ENCODE measurements around the gene KASH5.
"Not testable (repeated sequence)": the region's sequence is repeated elsewhere in the genome, so short reads cannot be mapped to it uniquely, and the experiment has no call there.

KASH5 gene

GRCh38 chr19:49435670-49436069 lies 47.6 kb downstream of the KASH5 start:
- in situ Hi-C loops (cut with MboI; ENCODE audit: low sequenced_read_pairs) = no loop called here

- in situ Hi-C loops (cut with MboI; ENCODE audit: low sequenced_read_pairs) = no loop called here
Measured at GRCh38 chr19:49436381-49437017, 48.5 kb downstream of the KASH5 start.

GRCh38 chr19:49437231-49437630 lies 49.2 kb downstream of the KASH5 start:
- in situ Hi-C loops (cut with MboI; ENCODE audit: low sequenced_read_pairs) = no loop called here

- in situ Hi-C loops (cut with MboI; ENCODE audit: low sequenced_read_pairs) = no loop called here
Measured at GRCh38 chr19:49438261-49438660, 50.2 kb downstream of the KASH5 start.

- in situ Hi-C loops (cut with MboI; ENCODE audit: low sequenced_read_pairs) = no loop called here
Measured at GRCh38 chr19:49439836-49440235, 51.8 kb downstream of the KASH5 start.

GRCh38 chr19:49440439-49441209 lies 52.6 kb downstream of the KASH5 start:
- in situ Hi-C loops (cut with MboI; ENCODE audit: low sequenced_read_pairs) = no loop called here

- in situ Hi-C loops (cut with MboI; ENCODE audit: low sequenced_read_pairs) = no loop called here
Measured at GRCh38 chr19:49441210-49441959, 53.3 kb downstream of the KASH5 start, which contains the start of gene SLC17A7. SLC17A7 (minus strand) TSS chr19:49441527; CDS start chr19:49441379, 148 bp downstream.

- in situ Hi-C loops (cut with MboI; ENCODE audit: low sequenced_read_pairs) = no loop called here
Measured at GRCh38 chr19:49441960-49442350, 53.9 kb downstream of the KASH5 start.

GRCh38 chr19:49442354-49442753 lies 54.3 kb downstream of the KASH5 start:
- in situ Hi-C loops (cut with MboI; ENCODE audit: low sequenced_read_pairs) = no loop called here

- in situ Hi-C loops (cut with MboI; ENCODE audit: low sequenced_read_pairs) = no loop called here
Measured at GRCh38 chr19:49442771-49443365, 54.8 kb downstream of the KASH5 start.

- in situ Hi-C loops (cut with MboI; ENCODE audit: low sequenced_read_pairs) = no loop called here
Measured at GRCh38 chr19:49443366-49444099, 55.5 kb downstream of the KASH5 start.

GRCh38 chr19:49444100-49444700 lies 56.2 kb downstream of the KASH5 start:
- in situ Hi-C loops (cut with MboI; ENCODE audit: low sequenced_read_pairs) = not testable (repeated sequence)

- in situ Hi-C loops (cut with MboI; ENCODE audit: low sequenced_read_pairs) = no loop called here
Measured at GRCh38 chr19:49445997-49446396, 57.9 kb downstream of the KASH5 start.

- in situ Hi-C loops (cut with MboI; ENCODE audit: low sequenced_read_pairs) = no loop called here
Measured at GRCh38 chr19:49447485-49448431, 59.7 kb downstream of the KASH5 start.

- in situ Hi-C loops (cut with MboI; ENCODE audit: low sequenced_read_pairs) = no loop called here
Measured at GRCh38 chr19:49448432-49448786, 60.4 kb downstream of the KASH5 start.

- in situ Hi-C loops (cut with MboI; ENCODE audit: low sequenced_read_pairs) = no loop called here
Measured at GRCh38 chr19:49450405-49450804, 62.4 kb downstream of the KASH5 start.

GRCh38 chr19:49451430-49452181 lies 63.6 kb downstream of the KASH5 start, which contains the start of gene PIH1D1:
PIH1D1 (minus strand) TSS chr19:49451814; CDS start chr19:49451574, 240 bp downstream.
- in situ Hi-C loops (cut with MboI; ENCODE audit: low sequenced_read_pairs) = no loop called here

- in situ Hi-C loops (cut with MboI; ENCODE audit: low sequenced_read_pairs) = no loop called here
Measured at GRCh38 chr19:49453013-49453756, 65.1 kb downstream of the KASH5 start, which contains the start of gene ALDH16A1. ALDH16A1 (plus strand) TSS chr19:49453225; CDS start chr19:49453332, 107 bp downstream.

Data from hTERT RPE-1 (cell line).